Astrocyte (in vitro differentiated cells and primary cell): ENCODE measurements around the gene GID4. TPM values are rescaled to one million over a fixed set of nuclear protein-coding genes. Genes with fewer than 3 reads are reported as not detected.
A peak's percentile ranks its signal among the peaks of the same experiment; 100 is the strongest.

Experiments
- DNase-seq: peaks from one replicate; pipeline ENCODE4 v3.0.0-alpha.2; 2010; ENCODE audit warnings: low read depth
- FAIRE-seq: peaks from 2 replicates; lab custom pipeline; 2011; peaks lifted over from hg19 to GRCh38; lab: Jason Lieb, UNC
- H2AFZ ChIP-seq: 2 replicates; pipeline ENCODE4 v1.6.0; 2012; ENCODE audit warnings: low read depth, low read length, inconsistent platforms
- H3K27ac ChIP-seq: 2 replicates; pipeline ENCODE4 v1.5.1; 2011; ENCODE audit warnings: low read depth, low read length, inconsistent platforms
- H3K27me3 ChIP-seq: 2 replicates; pipeline ENCODE4 v1.6.0; 2011; ENCODE audit warnings: low read length, inconsistent platforms; ENCODE audit not compliant: insufficient read depth
- H3K36me3 ChIP-seq: 2 replicates; pipeline ENCODE4 v1.5.1; 2011; ENCODE audit warnings: low read length, inconsistent platforms; ENCODE audit not compliant: insufficient read depth
- H3K4me1 ChIP-seq: 2 replicates; pipeline ENCODE4 v1.5.1; 2011; ENCODE audit warnings: low read length, inconsistent platforms; ENCODE audit not compliant: insufficient read depth
- H3K4me2 ChIP-seq: 2 replicates; pipeline ENCODE4 v1.6.0; 2012; ENCODE audit warnings: low read length, inconsistent platforms
- H3K4me3 ChIP-seq: 2 replicates; pipeline ENCODE4 v1.5.1; 2011; ENCODE audit warnings: low read depth, mild to moderate bottlenecking, low read length, inconsistent platforms; ENCODE audit not compliant: insufficient read depth
- H3K79me2 ChIP-seq: 2 replicates; pipeline ENCODE4 v1.6.0; 2012; ENCODE audit warnings: mild to moderate bottlenecking, low read length, inconsistent platforms; ENCODE audit not compliant: insufficient read depth
- H3K9ac ChIP-seq: 2 replicates; pipeline ENCODE4 v1.6.0; 2012; ENCODE audit warnings: mild to moderate bottlenecking, low read length, inconsistent platforms
- H3K9me3 ChIP-seq: 2 replicates; pipeline ENCODE4 v1.5.1; 2012; ENCODE audit warnings: low read depth, mild to moderate bottlenecking, low read length, inconsistent platforms; ENCODE audit not compliant: insufficient read depth
- H4K20me1 ChIP-seq: 2 replicates; pipeline ENCODE4 v1.6.0; 2012; ENCODE audit warnings: low read length, inconsistent platforms; ENCODE audit not compliant: insufficient read depth
- H3K27ac Mint-ChIP-seq: one replicate; pipeline ENCODE4 v1.8.0; 2021; ENCODE audit warnings: mild to moderate bottlenecking, mixed read lengths; ENCODE audit not compliant: unreplicated experiment
- H3K27me3 Mint-ChIP-seq: one replicate; pipeline ENCODE4 v1.8.0; 2021; ENCODE audit warnings: low read depth, mixed read lengths; ENCODE audit not compliant: unreplicated experiment
- H3K36me3 Mint-ChIP-seq: one replicate; pipeline ENCODE4 v1.8.0; 2021; ENCODE audit warnings: low read depth, mixed read lengths; ENCODE audit not compliant: unreplicated experiment
- H3K4me1 Mint-ChIP-seq: one replicate; pipeline ENCODE4 v1.8.0; 2021; ENCODE audit warnings: low read depth, mixed read lengths; ENCODE audit not compliant: unreplicated experiment
- H3K4me3 Mint-ChIP-seq: one replicate; pipeline ENCODE4 v1.8.0; 2021; ENCODE audit warnings: mild to moderate bottlenecking, moderate library complexity, mixed read lengths; ENCODE audit not compliant: unreplicated experiment
- H3K9me3 Mint-ChIP-seq: one replicate; pipeline ENCODE4 v1.8.0; 2021; ENCODE audit warnings: mild to moderate bottlenecking, mixed read lengths; ENCODE audit not compliant: unreplicated experiment
- CTCF ChIP-seq: IDR thresholded peaks from 2 replicates; pipeline ENCODE4 v1.5.1; 2011; ENCODE audit warnings: low read depth, mild to moderate bottlenecking, inconsistent platforms, low read length, moderate library complexity; ENCODE audit not compliant: insufficient read depth
- EZH2 ChIP-seq: IDR thresholded peaks from 2 replicates; pipeline ENCODE4 v1.6.1; 2012; ENCODE audit warnings: mild to moderate bottlenecking, low read length, inconsistent platforms; ENCODE audit not compliant: insufficient read depth
- total RNA-seq: library from RNA; stranded (reverse); gene quantifications from 2 replicates; pipeline ENCODE4 v1.2.1, GENCODE V29; 2021

The GID4 gene
- total RNA-seq, 1 donor from 2014 or later: 9.9 TPM

GRCh38 chr17:18093616-18094408, 54.6 kb downstream of the GID4 start:
- no peak overlapping the region for H3K4me2 ChIP-seq
- no peak overlapping the region for H3K27ac ChIP-seq
- Mint-ChIP-seq H3K36me3 (peaks cover 15% of the 10 kb centered on the region), H3K4me3 (no peak overlapping the region), H3K4me1 (peaks cover 2% of the 10 kb centered on the region), H3K27ac (no peak overlapping the region), H3K9me3 (no peaks in the 10 kb centered on the region), H3K27me3 (no peaks in the 10 kb centered on the region)
- H3K27me3 ChIP-seq: no peaks in the 10 kb centered on the region
- peaks cover 1% of the 10 kb centered on the region for H3K4me1 ChIP-seq
- H3K79me2 ChIP-seq: peaks cover 25% of the 10 kb centered on the region
- H3K9me3 ChIP-seq: no peaks in the 10 kb centered on the region
- TF ChIP-seq EZH2 (no peak), CTCF (peak; percentile 55)
- no peak overlapping the region for H3K4me3 ChIP-seq
- peak; percentile 67 for DNase-seq
- no peak overlapping the region for H3K9ac ChIP-seq
- FAIRE-seq: no peak
- H3K36me3 ChIP-seq: peaks cover 15% of the 10 kb centered on the region
- H2AFZ ChIP-seq: no peak overlapping the region
- H4K20me1 ChIP-seq: peaks cover 48% of the 10 kb centered on the region

DNA sequence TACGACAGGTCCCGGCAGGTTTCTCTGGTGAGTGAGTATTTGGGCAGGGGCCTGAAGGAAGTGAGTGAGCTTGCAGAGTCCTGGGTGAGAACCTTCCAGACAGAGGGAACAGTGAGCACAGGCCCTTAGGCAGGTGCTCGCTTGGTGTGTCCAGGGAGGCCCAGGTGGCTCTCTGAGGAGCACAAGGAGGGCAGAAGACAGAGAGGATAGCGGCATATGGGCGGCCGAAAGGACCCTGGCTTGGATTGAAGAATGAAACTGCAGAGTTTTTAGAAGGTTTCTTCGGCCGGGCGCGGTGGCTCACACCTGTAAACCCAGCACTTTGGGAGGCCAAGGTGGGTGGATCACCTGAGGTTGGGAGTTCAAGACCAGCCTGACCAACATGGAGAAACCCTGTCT, 55.2 kb downstream of the GID4 start:
- Histone ChIP-seq H3K27ac (no peak overlapping the region), H4K20me1 (peaks cover 52% of the 10 kb centered on the region), H3K36me3 (peaks cover 18% of the 10 kb centered on the region), H3K27me3 (no peaks in the 10 kb centered on the region), H2AFZ (no peak overlapping the region), H3K79me2 (peaks cover 19% of the 10 kb centered on the region), H3K9ac (no peak overlapping the region), H3K4me1 (no peaks in the 10 kb centered on the region), H3K4me2 (no peak overlapping the region), H3K9me3 (no peaks in the 10 kb centered on the region), H3K4me3 (no peak overlapping the region)
- FAIRE-seq (no peak), DNase-seq (no peak)
- Mint-ChIP-seq H3K9me3 (no peaks in the 10 kb centered on the region), H3K4me3 (no peak overlapping the region), H3K27me3 (no peaks in the 10 kb centered on the region), H3K36me3 (peaks cover 20% of the 10 kb centered on the region), H3K4me1 (no peaks in the 10 kb centered on the region), H3K27ac (no peak overlapping the region)
- no peak for TF ChIP-seq EZH2
- no peak for TF ChIP-seq CTCF

GRCh38 chr17:18099516-18099915, 60.3 kb downstream of the GID4 start:
- no peaks in the 10 kb centered on the region for H3K9me3 ChIP-seq
- FAIRE-seq (no peak), DNase-seq (no peak)
- H3K79me2 ChIP-seq: no peaks in the 10 kb centered on the region
- H3K27ac ChIP-seq: no peak overlapping the region
- Mint-ChIP-seq H3K27me3 (no peaks in the 10 kb centered on the region), H3K4me3 (no peak overlapping the region), H3K36me3 (peaks cover 14% of the 10 kb centered on the region), H3K4me1 (no peaks in the 10 kb centered on the region), H3K9me3 (no peaks in the 10 kb centered on the region), H3K27ac (no peak overlapping the region)
- TF ChIP-seq EZH2 (no peak), CTCF (no peak)
- H3K4me2 ChIP-seq: no peak overlapping the region
- H2AFZ ChIP-seq: no peak overlapping the region
- H3K27me3 ChIP-seq: no peaks in the 10 kb centered on the region
- peaks cover 11% of the 10 kb centered on the region for H3K36me3 ChIP-seq
- no peak overlapping the region for H3K9ac ChIP-seq
- H3K4me1 ChIP-seq: no peaks in the 10 kb centered on the region
- peaks cover 40% of the 10 kb centered on the region for H4K20me1 ChIP-seq
- no peak overlapping the region for H3K4me3 ChIP-seq
